Femur (tissue), 1 donor: ENCODE results near the gene CACNB3.
A peak's percentile ranks its signal among the peaks of the same experiment; 100 is the strongest.

Experiments used
- DNase-seq: peaks from one replicate; pipeline ENCODE4 v3.0.0-alpha.2; 2017

Gene CACNB3

DNA sequence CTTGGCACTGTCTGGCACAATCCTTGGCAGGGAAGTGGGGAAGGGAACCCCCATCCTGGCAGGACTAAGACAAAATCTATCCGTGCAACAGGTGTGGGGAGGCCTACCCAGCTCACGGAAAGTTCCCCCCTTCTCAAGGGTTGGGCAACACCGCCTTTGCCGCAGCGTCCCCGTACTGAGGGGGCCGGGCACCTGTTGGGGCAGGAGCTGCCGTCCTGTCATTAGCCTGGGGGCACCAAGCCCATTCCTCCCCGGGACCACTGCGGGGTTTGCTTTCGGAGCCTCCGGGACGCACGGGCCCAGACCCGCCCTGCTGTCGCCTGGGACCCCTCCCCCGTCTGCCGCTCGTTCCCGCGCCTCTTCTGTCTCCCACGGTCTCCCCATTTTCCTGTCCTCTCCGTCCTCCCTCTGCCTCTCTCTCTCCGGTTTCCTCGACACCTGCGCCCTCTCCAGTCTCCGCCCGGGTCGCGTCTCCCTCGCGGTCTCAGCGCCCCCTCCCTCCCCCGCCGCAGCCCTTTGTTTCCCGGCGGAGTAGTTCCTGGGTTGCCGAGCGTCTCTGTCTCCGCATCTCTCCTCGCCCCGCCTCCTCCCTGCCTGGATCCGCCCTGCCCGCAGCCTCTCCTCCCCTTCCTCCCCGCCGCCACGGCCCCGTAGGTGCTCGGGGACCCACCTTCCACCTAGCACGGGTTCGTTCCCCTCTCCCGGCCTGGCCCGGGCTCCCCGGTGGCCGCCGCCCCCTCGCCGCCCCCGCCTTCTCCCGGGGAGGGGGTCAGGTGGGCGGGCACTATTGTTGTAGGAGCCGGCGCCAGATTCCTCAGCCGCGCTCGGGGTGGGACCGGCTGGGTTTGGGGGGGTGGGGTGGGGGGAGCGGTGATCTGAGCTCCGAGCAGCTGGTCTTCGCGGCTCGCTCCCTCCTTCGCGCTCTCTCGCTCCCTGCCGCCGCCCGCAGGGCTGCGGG is at the start of gene CACNB3:
CACNB3 (plus strand) TSS at position 624 of the 958 bp plus-strand sequence. CDS start 434 bp downstream, outside the sequence.
- peak; percentile 79 for DNase-seq

DNA sequence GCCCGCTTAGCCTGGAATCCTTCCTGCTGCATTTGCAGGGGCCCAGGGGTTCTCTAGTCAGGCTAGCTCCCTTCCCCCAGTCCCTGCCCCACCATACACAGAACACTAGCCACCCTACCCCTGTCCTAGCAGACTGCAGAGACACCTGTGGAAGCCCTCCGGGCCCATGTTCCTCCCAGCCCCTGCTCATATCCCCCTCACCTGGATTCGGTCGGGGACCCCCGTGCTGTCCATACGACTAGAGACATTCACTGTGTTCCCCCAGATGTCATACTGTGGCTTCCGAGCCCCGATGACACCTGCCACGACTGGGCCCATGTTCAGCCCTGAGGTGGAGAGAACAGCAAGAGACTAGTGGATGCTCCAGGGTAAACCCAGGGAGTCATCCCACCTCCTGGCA is 49.6 kb upstream of the CACNB3 start:
- no peak for DNase-seq

DNA sequence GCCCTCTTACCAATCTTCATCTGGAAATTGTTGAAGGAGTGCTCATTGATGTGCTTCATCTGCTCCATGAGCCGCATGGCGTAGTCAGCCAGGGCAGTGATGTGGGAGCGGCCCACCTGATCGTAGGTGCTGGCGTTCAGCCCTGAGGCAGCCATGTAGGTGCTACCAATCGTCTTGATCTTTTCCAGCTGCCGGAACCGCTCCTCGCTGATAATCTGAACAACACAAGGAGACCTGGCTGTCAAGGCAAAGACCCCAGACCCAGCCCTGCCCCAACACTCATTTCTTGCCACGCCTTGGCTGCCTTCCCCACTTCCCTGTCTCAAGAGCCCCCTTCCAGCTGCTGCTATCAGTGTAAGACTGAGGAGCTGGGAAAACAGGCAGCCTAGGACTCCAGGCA is 47.5 kb upstream of the CACNB3 start:
- DNase-seq = no peak

DNA sequence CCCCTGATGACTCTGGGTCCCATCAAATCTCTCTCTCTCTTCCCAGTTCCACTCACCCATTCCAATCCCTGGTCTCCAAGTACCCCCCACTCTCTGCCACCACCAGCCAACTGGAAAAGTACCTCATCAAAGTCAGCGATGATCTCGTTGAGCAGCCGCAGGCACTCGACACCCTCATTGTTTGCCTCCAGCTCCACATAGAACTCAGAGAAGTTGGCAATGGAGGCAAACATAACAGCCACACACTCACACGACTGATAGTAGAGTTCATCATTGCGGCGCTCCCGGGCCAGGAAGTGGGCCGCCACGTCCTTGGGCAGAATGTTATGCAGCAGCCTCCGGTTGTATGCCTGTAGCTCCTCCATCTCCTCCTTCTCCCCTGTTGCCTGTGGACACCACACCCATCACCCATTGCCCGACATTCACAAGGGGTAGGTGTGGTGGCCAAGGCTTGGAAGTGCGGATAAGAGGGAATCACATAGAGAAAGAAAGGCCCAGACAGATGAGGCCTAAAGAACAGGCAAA is 46.6 kb upstream of the CACNB3 start:
- no peak for DNase-seq

DNA sequence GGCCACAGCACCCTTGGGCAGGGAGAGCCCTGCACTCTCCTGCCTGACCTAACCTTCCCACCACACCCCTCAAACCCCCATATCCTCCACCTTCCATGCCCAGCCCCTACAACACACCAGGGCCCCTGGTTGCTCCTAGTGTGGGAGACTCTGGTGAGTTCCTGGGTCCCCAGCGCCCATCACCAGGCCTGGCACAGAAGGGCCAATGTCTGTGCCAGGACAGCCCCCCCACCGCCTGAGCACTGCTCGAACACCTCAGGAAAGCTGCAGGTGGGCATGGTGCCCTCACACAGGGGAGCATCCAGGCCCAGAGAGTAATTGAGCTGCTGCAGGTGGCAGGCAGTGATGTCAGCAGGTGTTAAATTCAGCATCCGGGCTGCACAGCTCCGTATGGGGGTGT is 44.6 kb upstream of the CACNB3 start:
- no peak for DNase-seq

DNA sequence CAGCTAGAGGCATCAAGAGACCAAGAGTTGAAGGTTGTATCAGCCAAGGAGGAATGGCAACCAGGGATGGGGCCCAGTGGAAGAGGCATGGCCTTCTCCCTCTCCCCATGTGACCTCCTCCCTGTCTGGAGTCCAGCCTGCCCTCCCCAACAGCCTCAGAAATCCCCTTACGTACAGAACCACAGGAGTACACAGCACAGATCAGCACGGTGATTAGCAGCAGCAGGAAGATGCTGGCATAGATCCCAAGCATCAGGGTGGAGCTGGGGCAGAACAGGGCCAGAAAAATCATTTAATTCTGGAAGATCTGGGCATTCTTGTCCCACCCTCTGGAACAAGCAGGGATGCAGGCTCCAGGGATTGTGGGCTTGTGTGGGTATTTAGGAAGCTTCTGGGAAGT is 43.8 kb upstream of the CACNB3 start:
- no peak for DNase-seq

DNA sequence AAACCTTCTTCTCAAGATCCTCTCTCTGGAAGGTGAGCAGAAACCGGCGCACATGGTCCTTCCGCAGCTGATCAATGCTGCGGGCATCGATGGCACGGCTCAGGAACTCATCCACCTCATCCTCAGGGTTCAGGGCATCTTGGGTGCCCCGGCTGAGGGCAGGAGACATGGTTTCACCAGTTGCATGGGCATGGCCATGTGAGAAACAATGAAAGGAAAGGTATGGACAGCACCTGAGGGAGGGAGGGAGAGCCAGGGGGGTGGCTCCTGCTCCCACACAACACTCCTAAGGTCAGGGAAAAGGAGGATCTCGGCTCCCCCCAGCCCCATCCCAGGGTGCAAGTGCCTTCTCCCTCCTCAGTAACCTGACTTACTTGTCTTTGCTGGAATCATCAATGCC is 43.0 kb upstream of the CACNB3 start:
- DNase-seq = no peak

DNA sequence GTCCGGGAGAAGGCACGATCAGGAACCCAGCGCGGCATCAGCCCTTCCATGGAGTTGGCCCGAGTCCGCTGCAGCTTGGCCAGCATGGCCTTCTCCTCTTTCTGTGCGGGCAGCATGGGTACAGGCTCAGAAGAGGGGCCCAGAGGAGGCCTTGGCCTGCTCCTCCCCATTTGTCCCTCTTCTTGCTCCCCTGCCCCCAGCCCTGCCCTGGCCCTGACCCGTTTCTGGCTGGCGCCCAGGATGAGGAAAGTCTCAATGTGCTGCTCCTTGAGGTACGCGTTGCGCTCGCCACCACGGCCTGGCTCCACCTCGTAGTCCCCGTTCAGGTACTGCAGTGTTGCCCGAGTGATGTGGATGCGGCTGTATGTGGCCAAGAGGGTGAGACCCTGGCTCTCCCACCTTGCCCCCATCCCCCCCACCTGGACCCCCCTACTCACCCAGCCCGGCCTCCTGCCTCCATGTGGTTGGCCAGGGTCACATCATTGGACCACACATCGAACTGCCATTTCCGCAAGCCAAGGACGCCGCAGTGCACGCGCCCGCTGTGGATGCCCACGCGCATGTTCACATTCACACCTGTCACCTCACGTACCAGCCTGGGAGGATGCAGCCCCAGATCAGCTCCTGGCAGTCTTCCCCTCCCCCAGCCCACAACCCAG is 42.2 kb upstream of the CACNB3 start:
- no peak for DNase-seq

DNA sequence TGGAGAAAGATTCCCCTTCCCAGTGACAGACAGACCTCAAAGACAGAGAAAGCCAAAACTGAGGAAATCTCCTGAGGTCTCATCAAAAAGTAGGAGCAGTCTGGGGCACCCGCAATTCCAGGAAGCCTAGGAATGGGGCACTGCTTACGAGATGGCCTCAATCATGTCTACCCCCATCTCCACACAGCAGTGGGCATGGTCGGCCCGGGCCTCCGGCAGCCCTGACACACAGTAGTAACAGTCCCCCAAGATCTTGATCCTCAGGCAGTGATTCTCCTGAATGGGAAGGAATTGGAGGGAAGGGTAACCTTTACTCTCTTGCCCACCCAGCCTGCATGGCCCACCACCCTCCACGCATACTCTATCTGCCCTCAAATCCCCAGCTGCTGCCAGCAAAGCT is 41.3 kb upstream of the CACNB3 start:
- DNase-seq = no peak

DNA sequence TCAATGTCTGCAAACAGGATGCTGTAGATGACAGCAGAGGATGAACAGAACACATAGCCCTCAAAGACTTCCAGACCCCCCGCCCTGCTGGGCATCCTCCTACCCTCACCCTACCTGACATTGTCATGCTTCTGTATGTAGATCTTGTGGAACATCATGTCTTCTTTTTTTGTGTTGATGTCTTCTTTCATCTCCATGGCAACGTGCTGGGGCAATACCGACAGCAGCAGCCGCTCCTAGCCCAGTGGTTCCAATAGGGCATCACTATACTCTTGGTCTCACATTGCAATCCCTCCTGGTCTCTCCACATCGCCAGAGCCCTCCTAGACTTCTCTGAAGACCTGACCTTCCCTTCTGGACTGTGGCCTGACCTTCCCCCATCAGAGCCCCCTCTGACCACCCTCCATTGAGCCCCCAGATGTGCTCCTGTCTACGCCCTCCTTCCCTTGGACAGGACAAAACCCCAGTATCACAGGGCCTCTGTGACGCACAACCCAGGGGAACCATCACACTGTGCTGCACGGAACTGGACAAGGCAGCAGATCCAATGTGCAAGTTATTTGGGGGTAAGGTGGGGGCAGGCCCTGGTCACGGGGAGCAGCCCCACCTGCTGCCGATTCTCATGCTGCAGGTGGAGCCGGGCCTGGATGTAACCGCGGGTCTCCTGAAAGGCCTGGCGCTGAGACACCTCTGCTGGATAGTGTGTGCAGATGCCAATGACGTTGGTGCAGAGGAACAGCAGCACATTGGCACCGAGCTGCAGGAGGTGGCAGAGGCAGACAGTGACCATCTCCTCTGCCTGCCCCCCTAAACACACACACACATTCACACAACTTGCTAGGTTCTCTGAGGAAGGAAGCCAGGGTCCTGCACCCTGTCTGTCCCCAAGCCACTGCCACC is 40.5 kb upstream of the CACNB3 start:
- no peak for DNase-seq

DNA sequence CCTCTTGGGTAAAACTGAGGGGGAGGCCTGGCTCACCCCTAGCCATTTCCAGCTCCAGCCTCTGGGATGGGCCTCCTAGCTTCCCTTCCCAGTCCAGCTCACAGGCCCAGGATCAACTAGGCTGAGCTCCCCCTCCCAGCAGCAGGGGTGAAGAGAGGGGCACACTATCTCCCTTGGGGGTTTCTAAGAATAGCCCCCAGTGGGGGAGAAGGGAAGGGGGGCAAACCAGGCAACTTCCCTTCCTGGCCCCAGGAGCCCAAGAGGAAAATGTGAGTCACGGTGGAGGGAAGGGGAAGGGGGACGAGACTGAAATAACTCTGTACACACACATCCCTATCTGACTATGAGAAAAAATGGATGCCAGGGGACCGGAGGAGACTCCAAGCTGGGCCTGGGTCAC is 38.4 kb upstream of the CACNB3 start:
- DNase-seq = peak; percentile 70

DNA sequence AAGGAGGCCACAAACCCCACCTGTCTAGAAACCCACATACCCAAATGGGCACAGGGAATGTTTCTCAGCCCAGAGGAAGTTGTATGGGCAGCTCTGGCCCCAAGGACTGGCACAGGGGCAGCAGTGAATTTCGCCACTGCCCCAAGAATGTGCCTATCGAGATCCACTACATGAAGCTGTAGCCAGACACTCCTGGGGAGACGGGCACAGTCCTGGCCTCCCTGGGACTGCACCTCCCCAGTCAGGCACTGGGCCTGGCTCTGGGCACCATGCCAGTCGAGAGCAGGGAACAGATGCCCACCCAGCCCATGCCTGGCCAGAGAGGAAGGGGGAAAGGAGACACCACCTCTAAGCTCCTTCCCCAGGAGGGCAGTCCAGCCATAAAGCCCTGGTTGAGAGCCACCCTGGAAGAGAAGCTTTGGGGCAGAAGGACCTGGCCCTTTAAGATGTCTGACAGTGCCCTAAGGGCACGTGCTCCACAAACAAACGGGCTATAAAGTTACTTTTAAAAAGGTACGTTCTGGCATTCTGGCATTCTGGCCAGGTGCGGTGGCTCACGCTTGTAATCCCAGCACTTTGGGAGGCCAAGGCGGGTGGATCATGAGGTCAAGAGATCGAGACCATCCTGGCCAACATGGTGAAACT is 37.8 kb upstream of the CACNB3 start:
- DNase-seq = no peak

DNA sequence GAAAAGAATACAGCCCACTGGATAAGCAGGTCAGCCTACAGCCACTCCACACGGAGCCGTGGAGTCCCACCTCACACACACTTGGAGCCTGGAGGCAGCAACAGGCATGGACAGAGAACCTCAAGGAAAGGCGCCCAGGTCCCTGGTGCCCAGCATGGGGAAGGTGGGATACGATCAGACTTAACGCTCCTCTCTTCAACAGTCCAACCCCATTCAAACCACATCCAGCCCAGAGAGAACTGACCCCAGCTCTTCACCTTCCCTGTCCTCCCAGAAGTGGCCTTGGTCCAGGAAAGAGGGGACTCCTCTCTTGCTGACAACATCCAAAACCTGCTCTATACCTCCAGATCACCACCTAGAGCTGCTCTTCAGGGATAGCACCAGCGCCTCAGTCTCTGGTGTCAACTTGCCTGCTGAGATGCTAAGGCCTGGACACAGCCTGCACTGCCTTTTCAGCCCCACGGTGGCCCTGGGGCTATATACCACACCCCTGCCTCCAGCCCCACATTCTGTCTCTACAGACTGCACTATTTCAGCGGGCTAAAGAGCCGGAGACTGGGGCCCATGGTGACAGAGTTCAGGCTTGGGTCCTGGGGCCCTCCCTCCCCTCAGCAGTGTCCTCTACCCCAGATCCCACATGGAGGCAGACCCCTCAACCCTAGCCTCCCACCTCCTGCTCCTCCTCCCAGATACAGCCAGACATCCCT is 36.4 kb upstream of the CACNB3 start:
- no peak for DNase-seq

DNA sequence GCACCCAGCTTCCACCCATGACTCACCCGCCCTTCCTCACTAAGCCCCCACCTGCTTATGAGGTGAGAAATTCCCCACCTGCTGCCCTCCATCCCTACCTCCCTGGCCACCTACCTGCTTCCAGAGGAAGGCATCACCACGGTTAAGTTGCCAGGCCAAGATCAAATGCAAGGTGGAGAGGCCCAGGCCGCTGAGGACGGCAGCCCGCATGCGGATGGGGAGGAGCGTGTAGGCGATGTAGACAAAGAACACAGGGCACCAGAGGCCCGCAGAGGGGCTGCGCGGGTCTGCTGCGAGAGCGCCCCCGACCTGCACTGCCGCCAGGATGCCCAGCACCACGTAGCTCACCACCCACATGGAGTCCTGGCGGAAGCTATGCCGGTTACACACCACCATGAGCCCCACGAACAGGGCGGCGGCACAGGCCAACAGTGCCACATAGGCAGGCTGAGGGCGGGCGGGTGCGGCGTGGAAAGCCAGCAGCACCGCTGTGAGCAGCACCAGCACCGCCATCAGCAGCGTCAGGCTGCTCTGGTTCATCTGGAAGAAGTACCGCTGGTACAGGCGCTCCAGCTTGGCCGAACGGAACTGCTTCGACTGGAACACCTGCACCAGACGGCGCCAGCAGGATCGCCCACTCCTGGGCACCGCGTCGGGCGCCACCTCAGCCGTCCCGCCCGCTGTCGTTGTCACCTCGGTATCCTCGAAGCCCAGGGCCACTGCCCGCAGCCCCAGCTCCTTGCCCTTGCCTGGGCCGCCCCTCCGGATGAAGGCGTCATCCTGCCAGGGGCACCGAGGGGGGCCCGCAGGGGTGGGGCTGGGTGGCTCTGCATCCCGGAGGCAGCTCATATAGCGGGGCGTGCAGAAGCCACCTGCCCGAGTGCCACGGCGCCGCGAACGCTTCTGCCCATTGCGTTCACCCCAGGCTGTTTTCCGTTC is 35.6 kb upstream of the CACNB3 start:
- no peak for DNase-seq

DNA sequence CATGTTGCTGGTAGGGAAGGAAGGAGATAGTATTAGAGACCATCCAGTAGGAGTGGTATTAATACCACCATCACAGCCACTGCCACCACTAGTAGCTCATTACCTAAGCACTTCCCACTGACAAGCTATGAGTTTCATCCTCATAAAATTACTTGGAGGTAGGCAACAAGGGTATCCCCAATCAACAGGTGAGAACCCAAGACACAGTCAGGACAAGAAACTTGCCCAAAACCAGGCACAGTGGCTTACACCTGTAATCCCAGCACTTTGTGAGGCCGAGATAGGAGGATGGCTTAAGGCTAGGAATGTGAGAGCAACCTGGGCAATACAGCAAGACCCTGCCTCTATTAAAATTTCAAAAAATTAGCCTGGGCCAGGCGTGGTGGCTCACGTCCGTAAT is 34.9 kb upstream of the CACNB3 start:
- no peak for DNase-seq

DNA sequence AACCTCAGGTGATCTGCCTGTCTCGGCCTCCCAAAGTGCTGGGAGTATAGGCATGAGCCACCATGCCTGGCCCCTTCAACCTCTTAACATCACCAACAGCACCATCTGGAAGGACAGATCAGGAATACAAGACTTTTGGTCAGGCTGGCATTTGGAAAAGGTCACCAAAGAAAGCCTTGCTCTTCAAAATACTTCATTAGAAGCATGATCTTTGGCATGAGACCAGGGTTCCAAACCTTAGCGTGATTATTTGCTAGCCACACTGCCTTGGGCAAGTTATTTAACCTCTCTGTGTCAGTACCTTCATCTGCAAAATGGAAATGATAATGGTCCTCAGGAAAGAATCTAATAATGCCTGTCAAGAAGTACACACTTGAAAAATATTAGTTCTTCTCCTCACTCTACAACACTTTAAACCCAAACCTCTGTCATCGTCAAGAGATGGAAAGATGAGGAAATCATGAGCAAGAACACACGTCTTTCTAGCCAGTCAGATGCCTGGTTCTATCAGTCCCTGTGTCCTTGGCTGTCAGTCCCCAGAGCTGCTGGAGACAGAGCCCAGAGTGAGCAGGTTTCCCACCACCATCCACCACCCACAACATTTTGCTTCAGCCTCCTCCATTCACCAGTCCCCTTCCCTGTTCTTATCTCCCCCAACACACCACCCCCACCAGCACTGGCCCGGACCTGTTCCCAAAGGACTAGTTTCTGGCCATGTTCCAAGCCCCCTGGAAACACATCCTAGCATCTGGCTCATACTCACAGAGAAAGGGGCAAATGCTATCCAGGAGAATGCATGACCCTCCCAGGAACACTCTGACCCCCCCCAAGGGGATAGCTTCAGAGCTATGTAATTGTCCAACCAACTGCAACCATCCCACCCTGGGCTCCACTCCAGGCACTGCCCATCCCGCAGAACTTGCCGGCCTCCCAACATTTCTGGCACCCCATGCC is 31.4 kb upstream of the CACNB3 start:
- no peak for DNase-seq

DNA sequence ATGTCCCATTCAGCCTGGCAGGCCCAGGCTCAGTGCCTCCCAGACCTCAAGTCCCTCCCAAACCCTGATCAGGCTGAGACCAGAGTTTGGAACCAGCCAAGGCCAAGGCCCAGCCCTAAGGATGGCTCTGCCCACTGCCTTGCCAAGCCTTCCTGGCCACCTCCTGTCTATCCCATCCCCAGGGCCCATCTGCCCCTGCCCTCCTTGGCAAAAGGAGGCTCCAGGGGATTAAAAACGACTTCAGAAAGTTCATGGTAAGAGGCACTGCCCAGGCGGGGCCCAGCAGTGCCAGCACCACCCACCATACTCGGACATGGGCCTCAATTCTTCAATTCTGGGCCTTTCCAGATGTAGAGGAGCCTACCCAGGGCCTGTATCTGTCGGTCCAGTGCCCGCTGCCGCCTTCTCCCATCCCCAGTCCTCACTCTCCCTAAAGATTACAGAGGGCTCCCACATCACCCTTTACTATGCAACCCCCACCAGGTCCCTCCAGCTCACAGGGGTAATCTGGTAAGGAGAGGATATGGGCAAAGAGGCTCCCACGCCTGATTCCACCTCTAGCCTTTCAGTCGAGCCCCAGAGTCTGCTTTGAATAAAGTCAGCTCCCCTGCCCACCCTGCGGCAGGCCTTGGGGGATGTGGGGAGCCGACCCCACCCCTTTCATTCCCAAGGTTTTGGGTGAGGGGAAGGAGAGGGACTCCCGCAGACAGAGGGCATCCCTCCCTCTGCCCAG is 30.3 kb upstream of the CACNB3 start:
- DNase-seq = no peak

DNA sequence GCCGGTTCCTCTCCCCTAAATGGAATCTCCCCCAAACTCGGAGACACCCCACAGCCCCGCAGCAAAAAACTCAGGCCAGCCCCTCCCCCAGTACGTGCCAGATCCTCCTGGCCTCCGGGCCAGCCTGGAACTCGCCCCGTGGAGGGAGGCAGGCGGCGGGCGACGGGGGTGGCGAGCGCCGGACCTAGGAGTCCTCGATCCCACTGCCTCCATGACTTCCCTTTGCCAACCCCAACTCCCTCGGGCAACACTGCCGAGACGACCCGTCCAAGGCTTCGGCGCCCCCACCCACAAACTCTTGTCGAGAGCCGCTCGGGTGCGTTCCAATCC is 29.8 kb upstream of the CACNB3 start:
- DNase-seq = no peak
